B cell (primary cell): ENCODE data around the gene STOX2.

Source experiments
- EZH2 ChIP-seq: IDR thresholded peaks from 2 replicates; pipeline ENCODE4 v1.6.1; 2012; ENCODE audit warnings: borderline replicate concordance, low read depth, mild to moderate bottlenecking, moderate library complexity, low read length; ENCODE audit not compliant: insufficient read depth, poor library complexity, severe bottlenecking
- TF ChIP-seq, protein P1 (sequence below): fragments of 200-600 bp; IDR thresholded peaks from one replicate; pipeline ENCODE4 v1.8.0; 2022; ENCODE audit warnings: antibody characterized with exemption, mild to moderate bottlenecking

DNA sequence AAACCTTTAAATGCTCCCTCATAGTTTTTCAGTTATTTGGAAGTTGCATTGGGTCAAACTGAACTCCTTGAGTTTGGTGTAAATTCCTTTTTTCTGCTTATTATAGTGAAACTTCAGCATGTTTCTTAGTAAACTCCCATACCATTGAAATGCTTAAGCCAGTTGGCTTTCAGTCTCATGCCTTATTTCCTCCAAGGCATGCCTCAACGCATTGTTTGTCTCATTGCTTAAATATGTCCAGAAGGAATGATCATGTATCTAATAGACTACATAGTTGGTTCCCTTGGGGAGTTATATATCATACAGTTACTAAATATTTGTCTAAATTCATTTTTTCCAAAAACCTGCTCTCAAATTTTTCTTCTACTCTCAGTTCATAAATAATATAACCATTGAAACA, 114.0 kb downstream of the STOX2 start:
- TF ChIP-seq, protein P1, sequence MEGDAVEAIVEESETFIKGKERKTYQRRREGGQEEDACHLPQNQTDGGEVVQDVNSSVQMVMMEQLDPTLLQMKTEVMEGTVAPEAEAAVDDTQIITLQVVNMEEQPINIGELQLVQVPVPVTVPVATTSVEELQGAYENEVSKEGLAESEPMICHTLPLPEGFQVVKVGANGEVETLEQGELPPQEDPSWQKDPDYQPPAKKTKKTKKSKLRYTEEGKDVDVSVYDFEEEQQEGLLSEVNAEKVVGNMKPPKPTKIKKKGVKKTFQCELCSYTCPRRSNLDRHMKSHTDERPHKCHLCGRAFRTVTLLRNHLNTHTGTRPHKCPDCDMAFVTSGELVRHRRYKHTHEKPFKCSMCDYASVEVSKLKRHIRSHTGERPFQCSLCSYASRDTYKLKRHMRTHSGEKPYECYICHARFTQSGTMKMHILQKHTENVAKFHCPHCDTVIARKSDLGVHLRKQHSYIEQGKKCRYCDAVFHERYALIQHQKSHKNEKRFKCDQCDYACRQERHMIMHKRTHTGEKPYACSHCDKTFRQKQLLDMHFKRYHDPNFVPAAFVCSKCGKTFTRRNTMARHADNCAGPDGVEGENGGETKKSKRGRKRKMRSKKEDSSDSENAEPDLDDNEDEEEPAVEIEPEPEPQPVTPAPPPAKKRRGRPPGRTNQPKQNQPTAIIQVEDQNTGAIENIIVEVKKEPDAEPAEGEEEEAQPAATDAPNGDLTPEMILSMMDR = no peak
- TF ChIP-seq EZH2 = no peak
